HEK293 (cell line): ENCODE data around the gene PLPPR2.

Experiments
- GLIS2 ChIP-seq: fragments of 450-650 bp; formaldehyde crosslinking; IDR thresholded peaks from 2 replicates; pipeline ENCODE4 v1.5.1; 2016; ENCODE audit warnings: missing biosample characterization, missing genetic modification characterization
- MEIS1 ChIP-seq: sonication (generic); formaldehyde crosslinking; IDR thresholded peaks from 2 replicates; pipeline ENCODE4 v1.8.1; 2022; ENCODE audit warnings: missing genetic modification reagents, mild to moderate bottlenecking, borderline replicate concordance
- SCRT2 ChIP-seq: fragments of 450-650 bp; formaldehyde crosslinking; IDR thresholded peaks from 2 replicates; pipeline ENCODE4 v1.5.1; 2016; ENCODE audit warnings: missing biosample characterization, missing genetic modification characterization
- SP3 ChIP-seq: fragments of 450-650 bp; formaldehyde crosslinking; IDR thresholded peaks from 2 replicates; pipeline ENCODE4 v1.5.1; 2016; ENCODE audit warnings: missing biosample characterization, missing genetic modification characterization
- ZFP3 ChIP-seq: fragments of 450-650 bp; formaldehyde crosslinking; IDR thresholded peaks from 2 replicates; pipeline ENCODE4 v1.5.1; 2016; ENCODE audit warnings: low read depth, missing biosample characterization, missing genetic modification characterization
- ZNF10 ChIP-seq: fragments of 450-650 bp; formaldehyde crosslinking; IDR thresholded peaks from 2 replicates; pipeline ENCODE4 v1.5.1; 2017; ENCODE audit warnings: missing biosample characterization, missing genetic modification characterization
- ZNF146 ChIP-seq: fragments of 450-650 bp; formaldehyde crosslinking; IDR thresholded peaks from 2 replicates; pipeline ENCODE4 v1.5.1; 2016; ENCODE audit warnings: missing biosample characterization, missing genetic modification characterization
- ZNF174 ChIP-seq: fragments of 450-650 bp; formaldehyde crosslinking; IDR thresholded peaks from 2 replicates; pipeline ENCODE4 v1.5.0; 2017; ENCODE audit warnings: missing biosample characterization, mild to moderate bottlenecking, missing genetic modification characterization
- ZNF366 ChIP-seq: fragments of 450-650 bp; formaldehyde crosslinking; conservative IDR thresholded peaks from 2 replicates; pipeline ENCODE4 v1.5.1; 2016; ENCODE audit warnings: missing biosample characterization, missing genetic modification characterization
- ZNF510 ChIP-seq: fragments of 450-650 bp; formaldehyde crosslinking; IDR thresholded peaks from 2 replicates; pipeline ENCODE4 v1.5.1; 2018; ENCODE audit warnings: mild to moderate bottlenecking, missing genetic modification characterization, missing biosample characterization; ENCODE audit not compliant: insufficient replicate concordance
- ZNF571 ChIP-seq: fragments of 450-650 bp; formaldehyde crosslinking; IDR thresholded peaks from 2 replicates; pipeline ENCODE4 v1.5.0; 2017; ENCODE audit warnings: missing biosample characterization, missing genetic modification characterization
- ZNF660 ChIP-seq: fragments of 450-650 bp; IDR thresholded peaks from 2 replicates; pipeline ENCODE4 v1.5.1; 2018; ENCODE audit warnings: missing biosample characterization, mild to moderate bottlenecking, missing genetic modification characterization
- ZNF830 ChIP-seq: fragments of 450-650 bp; IDR thresholded peaks from 2 replicates; pipeline ENCODE4 v1.5.0; 2018; ENCODE audit warnings: missing biosample characterization, missing genetic modification characterization, low read depth, mild to moderate bottlenecking, moderate library complexity
- TF ChIP-seq, protein P1 (sequence below): fragments of 450-650 bp; formaldehyde crosslinking; IDR thresholded peaks from 2 replicates; pipeline ENCODE4 v1.5.1; 2016; ENCODE audit warnings: missing biosample characterization, missing genetic modification characterization
- TF ChIP-seq, protein P2 (sequence below): fragments of 450-650 bp; formaldehyde crosslinking; conservative IDR thresholded peaks from 2 replicates; pipeline ENCODE4 v1.5.1; 2016; ENCODE audit warnings: low read depth, missing biosample characterization, missing genetic modification characterization
- TF ChIP-seq, protein P3 (sequence below): fragments of 450-650 bp; formaldehyde crosslinking; IDR thresholded peaks from 2 replicates; pipeline ENCODE4 v1.5.1; 2016; ENCODE audit warnings: missing biosample characterization, missing genetic modification characterization
- TF ChIP-seq, protein P4 (sequence below): fragments of 450-650 bp; IDR thresholded peaks from 2 replicates; pipeline ENCODE4 v1.5.1; 2018; ENCODE audit warnings: missing biosample characterization, missing genetic modification characterization
- TF ChIP-seq, protein P5 (sequence below): fragments of 450-650 bp; formaldehyde crosslinking; IDR thresholded peaks from 2 replicates; pipeline ENCODE4 v1.5.1; 2016; ENCODE audit warnings: missing biosample characterization, missing genetic modification characterization
- TF ChIP-seq, protein P6 (sequence below): fragments of 450-650 bp; formaldehyde crosslinking; IDR thresholded peaks from 2 replicates; pipeline ENCODE4 v1.5.1; 2016; ENCODE audit warnings: missing biosample characterization, missing genetic modification characterization
- TF ChIP-seq, protein P7 (sequence below): fragments of 450-650 bp; formaldehyde crosslinking; IDR thresholded peaks from 2 replicates; pipeline ENCODE4 v1.5.1; 2017; ENCODE audit warnings: missing biosample characterization, missing genetic modification characterization

Gene PLPPR2

DNA sequence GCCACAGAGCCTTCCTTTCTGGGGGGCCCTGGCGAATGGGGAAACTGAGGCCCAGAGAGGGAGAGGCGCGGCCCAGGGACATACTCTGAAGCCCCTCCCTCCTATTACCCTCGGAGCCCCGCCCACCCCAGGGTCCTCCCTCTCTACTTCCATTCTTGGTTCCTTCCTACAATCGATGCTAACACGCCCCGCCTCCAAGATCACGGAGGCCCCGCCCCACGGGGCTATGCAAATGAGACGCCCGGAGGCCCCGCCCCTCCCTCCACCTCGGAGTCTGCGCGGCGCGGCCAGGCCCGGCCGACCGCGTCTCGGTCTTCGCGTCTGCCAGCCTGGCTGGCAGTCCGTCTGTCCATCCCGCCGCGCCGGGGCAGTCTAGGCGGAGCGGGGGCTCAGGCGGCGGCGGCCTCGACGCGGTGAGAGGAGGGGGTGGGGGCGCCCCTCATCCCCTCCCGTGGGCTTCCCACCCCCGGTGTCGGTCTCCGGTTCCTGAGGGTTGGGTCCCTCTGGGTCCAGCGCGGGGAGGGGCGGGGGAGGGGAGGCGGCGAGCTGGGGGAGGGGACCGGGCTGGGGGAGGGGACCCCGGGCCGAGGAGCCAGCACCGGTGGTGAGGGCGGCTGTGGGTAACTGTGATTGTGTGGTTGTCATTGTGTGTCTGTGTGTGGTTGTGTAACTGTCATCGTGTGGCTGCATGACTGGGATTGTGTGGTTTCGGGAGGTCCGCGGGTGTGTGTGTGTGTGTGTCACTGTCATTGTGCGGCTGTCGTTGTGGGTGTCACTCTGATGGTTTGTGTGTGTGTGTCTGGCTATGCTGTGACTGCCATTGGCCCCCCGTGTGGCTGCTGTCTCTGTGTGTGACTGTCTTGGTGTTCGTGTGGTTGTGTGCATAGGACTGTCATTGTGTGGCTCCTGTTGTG lies at the start of gene PLPPR2 (continued):
- TF ChIP-seq ZNF174 (tag by site-specific recombination) (no peak), ZNF10 (tag by site-specific recombination) (no peak), MEIS1 (CRISPR knock-in tag) (no peak), ZNF146 (peak; percentile 57; the same call in 1 of the 2 replicates), SP3 (tag by site-specific recombination) (peak; percentile 42), ZNF366 (tag by site-specific recombination) (no peak), ZNF510 (tag by site-specific recombination) (no peak), ZNF830 (tag by site-specific recombination) (no peak), ZFP3 (no peak), SCRT2 (tag by site-specific recombination) (no peak), GLIS2 (tag by site-specific recombination) (0 out of 2 replicates have a peak, but pooled peaks have one; percentile 42), ZNF571 (no peak), ZNF660 (tag by site-specific recombination) (no peak)
- TF ChIP-seq, protein P1, sequence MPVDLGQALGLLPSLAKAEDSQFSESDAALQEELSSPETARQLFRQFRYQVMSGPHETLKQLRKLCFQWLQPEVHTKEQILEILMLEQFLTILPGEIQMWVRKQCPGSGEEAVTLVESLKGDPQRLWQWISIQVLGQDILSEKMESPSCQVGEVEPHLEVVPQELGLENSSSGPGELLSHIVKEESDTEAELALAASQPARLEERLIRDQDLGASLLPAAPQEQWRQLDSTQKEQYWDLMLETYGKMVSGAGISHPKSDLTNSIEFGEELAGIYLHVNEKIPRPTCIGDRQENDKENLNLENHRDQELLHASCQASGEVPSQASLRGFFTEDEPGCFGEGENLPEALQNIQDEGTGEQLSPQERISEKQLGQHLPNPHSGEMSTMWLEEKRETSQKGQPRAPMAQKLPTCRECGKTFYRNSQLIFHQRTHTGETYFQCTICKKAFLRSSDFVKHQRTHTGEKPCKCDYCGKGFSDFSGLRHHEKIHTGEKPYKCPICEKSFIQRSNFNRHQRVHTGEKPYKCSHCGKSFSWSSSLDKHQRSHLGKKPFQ (tag by site-specific recombination), result no peak
- TF ChIP-seq, protein P2, sequence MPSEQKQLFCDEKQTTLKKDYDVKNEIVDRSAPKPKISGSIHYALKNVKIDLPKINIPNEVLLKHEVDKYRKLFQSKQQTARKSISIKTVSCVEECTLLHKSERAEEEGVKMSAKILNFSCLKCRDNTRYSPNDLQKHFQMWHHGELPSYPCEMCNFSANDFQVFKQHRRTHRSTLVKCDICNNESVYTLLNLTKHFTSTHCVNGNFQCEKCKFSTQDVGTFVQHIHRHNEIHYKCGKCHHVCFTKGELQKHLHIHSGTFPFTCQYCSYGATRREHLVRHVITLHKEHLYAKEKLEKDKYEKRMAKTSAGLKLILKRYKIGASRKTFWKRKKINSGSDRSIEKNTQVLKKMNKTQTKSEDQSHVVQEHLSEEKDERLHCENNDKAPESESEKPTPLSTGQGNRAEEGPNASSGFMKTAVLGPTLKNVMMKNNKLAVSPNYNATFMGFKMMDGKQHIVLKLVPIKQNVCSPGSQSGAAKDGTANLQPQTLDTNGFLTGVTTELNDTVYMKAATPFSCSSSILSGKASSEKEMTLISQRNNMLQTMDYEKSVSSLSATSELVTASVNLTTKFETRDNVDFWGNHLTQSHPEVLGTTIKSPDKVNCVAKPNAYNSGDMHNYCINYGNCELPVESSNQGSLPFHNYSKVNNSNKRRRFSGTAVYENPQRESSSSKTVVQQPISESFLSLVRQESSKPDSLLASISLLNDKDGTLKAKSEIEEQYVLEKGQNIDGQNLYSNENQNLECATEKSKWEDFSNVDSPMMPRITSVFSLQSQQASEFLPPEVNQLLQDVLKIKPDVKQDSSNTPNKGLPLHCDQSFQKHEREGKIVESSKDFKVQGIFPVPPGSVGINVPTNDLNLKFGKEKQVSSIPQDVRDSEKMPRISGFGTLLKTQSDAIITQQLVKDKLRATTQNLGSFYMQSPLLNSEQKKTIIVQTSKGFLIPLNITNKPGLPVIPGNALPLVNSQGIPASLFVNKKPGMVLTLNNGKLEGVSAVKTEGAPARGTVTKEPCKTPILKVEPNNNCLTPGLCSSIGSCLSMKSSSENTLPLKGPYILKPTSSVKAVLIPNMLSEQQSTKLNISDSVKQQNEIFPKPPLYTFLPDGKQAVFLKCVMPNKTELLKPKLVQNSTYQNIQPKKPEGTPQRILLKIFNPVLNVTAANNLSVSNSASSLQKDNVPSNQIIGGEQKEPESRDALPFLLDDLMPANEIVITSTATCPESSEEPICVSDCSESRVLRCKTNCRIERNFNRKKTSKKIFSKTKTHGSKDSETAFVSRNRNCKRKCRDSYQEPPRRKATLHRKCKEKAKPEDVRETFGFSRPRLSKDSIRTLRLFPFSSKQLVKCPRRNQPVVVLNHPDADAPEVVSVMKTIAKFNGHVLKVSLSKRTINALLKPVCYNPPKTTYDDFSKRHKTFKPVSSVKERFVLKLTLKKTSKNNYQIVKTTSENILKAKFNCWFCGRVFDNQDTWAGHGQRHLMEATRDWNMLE (tag by site-specific recombination), result no peak
- TF ChIP-seq, protein P3, sequence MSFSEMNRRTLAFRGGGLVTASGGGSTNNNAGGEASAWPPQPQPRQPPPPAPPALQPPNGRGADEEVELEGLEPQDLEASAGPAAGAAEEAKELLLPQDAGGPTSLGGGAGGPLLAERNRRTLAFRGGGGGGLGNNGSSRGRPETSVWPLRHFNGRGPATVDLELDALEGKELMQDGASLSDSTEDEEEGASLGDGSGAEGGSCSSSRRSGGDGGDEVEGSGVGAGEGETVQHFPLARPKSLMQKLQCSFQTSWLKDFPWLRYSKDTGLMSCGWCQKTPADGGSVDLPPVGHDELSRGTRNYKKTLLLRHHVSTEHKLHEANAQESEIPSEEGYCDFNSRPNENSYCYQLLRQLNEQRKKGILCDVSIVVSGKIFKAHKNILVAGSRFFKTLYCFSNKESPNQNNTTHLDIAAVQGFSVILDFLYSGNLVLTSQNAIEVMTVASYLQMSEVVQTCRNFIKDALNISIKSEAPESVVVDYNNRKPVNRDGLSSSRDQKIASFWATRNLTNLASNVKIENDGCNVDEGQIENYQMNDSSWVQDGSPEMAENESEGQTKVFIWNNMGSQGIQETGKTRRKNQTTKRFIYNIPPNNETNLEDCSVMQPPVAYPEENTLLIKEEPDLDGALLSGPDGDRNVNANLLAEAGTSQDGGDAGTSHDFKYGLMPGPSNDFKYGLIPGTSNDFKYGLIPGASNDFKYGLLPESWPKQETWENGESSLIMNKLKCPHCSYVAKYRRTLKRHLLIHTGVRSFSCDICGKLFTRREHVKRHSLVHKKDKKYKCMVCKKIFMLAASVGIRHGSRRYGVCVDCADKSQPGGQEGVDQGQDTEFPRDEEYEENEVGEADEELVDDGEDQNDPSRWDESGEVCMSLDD (tag by site-specific recombination), result peak; percentile 81
- TF ChIP-seq, protein P4, sequence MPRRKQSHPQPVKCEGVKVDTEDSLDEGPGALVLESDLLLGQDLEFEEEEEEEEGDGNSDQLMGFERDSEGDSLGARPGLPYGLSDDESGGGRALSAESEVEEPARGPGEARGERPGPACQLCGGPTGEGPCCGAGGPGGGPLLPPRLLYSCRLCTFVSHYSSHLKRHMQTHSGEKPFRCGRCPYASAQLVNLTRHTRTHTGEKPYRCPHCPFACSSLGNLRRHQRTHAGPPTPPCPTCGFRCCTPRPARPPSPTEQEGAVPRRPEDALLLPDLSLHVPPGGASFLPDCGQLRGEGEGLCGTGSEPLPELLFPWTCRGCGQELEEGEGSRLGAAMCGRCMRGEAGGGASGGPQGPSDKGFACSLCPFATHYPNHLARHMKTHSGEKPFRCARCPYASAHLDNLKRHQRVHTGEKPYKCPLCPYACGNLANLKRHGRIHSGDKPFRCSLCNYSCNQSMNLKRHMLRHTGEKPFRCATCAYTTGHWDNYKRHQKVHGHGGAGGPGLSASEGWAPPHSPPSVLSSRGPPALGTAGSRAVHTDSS, result no peak
- TF ChIP-seq, protein P5, sequence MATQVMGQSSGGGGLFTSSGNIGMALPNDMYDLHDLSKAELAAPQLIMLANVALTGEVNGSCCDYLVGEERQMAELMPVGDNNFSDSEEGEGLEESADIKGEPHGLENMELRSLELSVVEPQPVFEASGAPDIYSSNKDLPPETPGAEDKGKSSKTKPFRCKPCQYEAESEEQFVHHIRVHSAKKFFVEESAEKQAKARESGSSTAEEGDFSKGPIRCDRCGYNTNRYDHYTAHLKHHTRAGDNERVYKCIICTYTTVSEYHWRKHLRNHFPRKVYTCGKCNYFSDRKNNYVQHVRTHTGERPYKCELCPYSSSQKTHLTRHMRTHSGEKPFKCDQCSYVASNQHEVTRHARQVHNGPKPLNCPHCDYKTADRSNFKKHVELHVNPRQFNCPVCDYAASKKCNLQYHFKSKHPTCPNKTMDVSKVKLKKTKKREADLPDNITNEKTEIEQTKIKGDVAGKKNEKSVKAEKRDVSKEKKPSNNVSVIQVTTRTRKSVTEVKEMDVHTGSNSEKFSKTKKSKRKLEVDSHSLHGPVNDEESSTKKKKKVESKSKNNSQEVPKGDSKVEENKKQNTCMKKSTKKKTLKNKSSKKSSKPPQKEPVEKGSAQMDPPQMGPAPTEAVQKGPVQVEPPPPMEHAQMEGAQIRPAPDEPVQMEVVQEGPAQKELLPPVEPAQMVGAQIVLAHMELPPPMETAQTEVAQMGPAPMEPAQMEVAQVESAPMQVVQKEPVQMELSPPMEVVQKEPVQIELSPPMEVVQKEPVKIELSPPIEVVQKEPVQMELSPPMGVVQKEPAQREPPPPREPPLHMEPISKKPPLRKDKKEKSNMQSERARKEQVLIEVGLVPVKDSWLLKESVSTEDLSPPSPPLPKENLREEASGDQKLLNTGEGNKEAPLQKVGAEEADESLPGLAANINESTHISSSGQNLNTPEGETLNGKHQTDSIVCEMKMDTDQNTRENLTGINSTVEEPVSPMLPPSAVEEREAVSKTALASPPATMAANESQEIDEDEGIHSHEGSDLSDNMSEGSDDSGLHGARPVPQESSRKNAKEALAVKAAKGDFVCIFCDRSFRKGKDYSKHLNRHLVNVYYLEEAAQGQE (tag by site-specific recombination), result no peak
- TF ChIP-seq, protein P6, sequence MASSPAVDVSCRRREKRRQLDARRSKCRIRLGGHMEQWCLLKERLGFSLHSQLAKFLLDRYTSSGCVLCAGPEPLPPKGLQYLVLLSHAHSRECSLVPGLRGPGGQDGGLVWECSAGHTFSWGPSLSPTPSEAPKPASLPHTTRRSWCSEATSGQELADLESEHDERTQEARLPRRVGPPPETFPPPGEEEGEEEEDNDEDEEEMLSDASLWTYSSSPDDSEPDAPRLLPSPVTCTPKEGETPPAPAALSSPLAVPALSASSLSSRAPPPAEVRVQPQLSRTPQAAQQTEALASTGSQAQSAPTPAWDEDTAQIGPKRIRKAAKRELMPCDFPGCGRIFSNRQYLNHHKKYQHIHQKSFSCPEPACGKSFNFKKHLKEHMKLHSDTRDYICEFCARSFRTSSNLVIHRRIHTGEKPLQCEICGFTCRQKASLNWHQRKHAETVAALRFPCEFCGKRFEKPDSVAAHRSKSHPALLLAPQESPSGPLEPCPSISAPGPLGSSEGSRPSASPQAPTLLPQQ (tag by site-specific recombination), result peak; percentile 35; the same call in 1 of the 2 replicates
- TF ChIP-seq, protein P7, sequence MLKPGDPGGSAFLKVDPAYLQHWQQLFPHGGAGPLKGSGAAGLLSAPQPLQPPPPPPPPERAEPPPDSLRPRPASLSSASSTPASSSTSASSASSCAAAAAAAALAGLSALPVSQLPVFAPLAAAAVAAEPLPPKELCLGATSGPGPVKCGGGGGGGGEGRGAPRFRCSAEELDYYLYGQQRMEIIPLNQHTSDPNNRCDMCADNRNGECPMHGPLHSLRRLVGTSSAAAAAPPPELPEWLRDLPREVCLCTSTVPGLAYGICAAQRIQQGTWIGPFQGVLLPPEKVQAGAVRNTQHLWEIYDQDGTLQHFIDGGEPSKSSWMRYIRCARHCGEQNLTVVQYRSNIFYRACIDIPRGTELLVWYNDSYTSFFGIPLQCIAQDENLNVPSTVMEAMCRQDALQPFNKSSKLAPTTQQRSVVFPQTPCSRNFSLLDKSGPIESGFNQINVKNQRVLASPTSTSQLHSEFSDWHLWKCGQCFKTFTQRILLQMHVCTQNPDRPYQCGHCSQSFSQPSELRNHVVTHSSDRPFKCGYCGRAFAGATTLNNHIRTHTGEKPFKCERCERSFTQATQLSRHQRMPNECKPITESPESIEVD (tag by site-specific recombination), result no peak
